SK-N-SH treated with all-trans-retinoic acid at 6 μM for 48 hours (cell line): Measurements from ENCODE around the gene SEMA3F.
"Not testable (repeated sequence)": the region's sequence is repeated elsewhere in the genome, so short reads cannot be mapped to it uniquely, and the experiment has no call there.

Source experiments
- ATAC-seq: fragments of 200-7000 bp; cut with Tn5 transposase; 3 replicates; pipeline ENCODE4 v1.9.1; 2020; ENCODE audit warnings: mild to moderate bottlenecking, moderate library complexity
- ARNTL ChIP-seq: fragments of 450-650 bp; formaldehyde crosslinking; IDR thresholded peaks from 2 replicates; pipeline ENCODE4 v1.5.0; 2020; ENCODE audit warnings: low read depth, mild to moderate bottlenecking, moderate library complexity, borderline replicate concordance
- BACH2 ChIP-seq: fragments of 250-450 bp; sonication (Bioruptor Pico); IDR thresholded peaks from 2 replicates; pipeline ENCODE4 v1.9.0; 2021; ENCODE audit warnings: mild to moderate bottlenecking, borderline replicate concordance
- GLIS3 ChIP-seq: fragments of 250-450 bp; sonication (Bioruptor Pico); IDR thresholded peaks from 2 replicates; pipeline ENCODE4 v1.5.0; 2020; ENCODE audit warnings: mild to moderate bottlenecking, moderate library complexity
- PATZ1 ChIP-seq: fragments of 250-450 bp; sonication (Bioruptor Pico); IDR thresholded peaks from 2 replicates; pipeline ENCODE4 v1.8.0; 2020; ENCODE audit warnings: mild to moderate bottlenecking, moderate library complexity, borderline replicate concordance
- RARB ChIP-seq: fragments of 250-450 bp; sonication (Bioruptor Pico); IDR thresholded peaks from 2 replicates; pipeline ENCODE4 v1.8.0; 2021; ENCODE audit warnings: mild to moderate bottlenecking, moderate library complexity
- SNAI2 ChIP-seq: fragments of 250-450 bp; sonication (Bioruptor Pico); IDR thresholded peaks from 2 replicates; pipeline ENCODE4 v1.5.0; 2020; ENCODE audit warnings: mild to moderate bottlenecking, moderate library complexity
- ZNF8 ChIP-seq: fragments of 450-650 bp; formaldehyde crosslinking; IDR thresholded peaks from 2 replicates; pipeline ENCODE4 v1.5.0; 2020; ENCODE audit warnings: mild to moderate bottlenecking, moderate library complexity
- TF ChIP-seq, protein P1 (sequence below): fragments of 250-450 bp; sonication (Bioruptor Pico); IDR thresholded peaks from 2 replicates; pipeline ENCODE4 v1.5.1; 2021; ENCODE audit warnings: mild to moderate bottlenecking, moderate library complexity
- TF ChIP-seq, protein P2 (sequence below): fragments of 250-450 bp; sonication (Bioruptor Pico); IDR thresholded peaks from 2 replicates; pipeline ENCODE4 v1.8.0; 2021; ENCODE audit warnings: low read depth, mild to moderate bottlenecking, moderate library complexity, borderline replicate concordance
- TF ChIP-seq, protein P3 (sequence below): fragments of 250-450 bp; sonication (Bioruptor Pico); IDR thresholded peaks from 2 replicates; pipeline ENCODE4 v1.5.0; 2020; ENCODE audit warnings: mild to moderate bottlenecking, moderate library complexity

SEMA3F gene

DNA sequence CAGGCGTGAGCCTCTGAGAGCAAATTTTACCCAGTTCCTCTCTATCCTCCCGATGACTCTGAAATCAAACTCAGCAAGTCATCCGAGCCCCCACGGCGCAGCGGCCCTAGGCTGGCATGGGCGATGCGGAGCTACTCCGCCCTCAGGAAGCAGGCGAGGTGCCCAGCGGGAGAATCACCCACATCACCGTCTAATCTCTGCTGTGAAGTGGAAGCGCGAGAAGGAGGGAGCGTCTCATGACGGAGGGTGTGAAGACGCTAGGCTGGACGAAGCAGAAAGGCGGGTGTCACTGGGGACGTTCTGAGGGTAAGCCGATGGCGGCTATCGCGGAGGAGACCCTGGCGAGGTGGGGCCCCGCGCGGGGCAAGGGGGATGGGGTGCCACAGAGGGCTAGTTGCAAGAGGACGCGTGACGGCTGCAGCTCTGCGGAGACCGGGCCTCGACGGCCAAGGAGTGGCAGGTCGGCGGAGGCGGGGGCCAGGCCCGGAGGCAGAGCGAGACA lies 71.8 kb downstream of the SEMA3F start:
- peak; percentile 60 for ATAC-seq
- TF ChIP-seq, protein P1, sequence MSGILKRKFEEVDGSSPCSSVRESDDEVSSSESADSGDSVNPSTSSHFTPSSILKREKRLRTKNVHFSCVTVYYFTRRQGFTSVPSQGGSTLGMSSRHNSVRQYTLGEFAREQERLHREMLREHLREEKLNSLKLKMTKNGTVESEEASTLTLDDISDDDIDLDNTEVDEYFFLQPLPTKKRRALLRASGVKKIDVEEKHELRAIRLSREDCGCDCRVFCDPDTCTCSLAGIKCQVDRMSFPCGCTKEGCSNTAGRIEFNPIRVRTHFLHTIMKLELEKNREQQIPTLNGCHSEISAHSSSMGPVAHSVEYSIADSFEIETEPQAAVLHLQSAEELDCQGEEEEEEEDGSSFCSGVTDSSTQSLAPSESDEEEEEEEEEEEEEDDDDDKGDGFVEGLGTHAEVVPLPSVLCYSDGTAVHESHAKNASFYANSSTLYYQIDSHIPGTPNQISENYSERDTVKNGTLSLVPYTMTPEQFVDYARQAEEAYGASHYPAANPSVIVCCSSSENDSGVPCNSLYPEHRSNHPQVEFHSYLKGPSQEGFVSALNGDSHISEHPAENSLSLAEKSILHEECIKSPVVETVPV: no peak
- TF ChIP-seq ZNF8 (CRISPR knock-in tag): no peak
- TF ChIP-seq, protein P2, sequence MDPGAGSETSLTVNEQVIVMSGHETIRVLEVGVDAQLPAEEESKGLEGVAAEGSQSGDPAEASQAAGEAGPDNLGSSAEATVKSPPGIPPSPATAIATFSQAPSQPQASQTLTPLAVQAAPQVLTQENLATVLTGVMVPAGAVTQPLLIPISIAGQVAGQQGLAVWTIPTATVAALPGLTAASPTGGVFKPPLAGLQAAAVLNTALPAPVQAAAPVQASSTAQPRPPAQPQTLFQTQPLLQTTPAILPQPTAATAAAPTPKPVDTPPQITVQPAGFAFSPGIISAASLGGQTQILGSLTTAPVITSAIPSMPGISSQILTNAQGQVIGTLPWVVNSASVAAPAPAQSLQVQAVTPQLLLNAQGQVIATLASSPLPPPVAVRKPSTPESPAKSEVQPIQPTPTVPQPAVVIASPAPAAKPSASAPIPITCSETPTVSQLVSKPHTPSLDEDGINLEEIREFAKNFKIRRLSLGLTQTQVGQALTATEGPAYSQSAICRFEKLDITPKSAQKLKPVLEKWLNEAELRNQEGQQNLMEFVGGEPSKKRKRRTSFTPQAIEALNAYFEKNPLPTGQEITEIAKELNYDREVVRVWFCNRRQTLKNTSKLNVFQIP: no peak
- no peak for TF ChIP-seq SNAI2
- TF ChIP-seq PATZ1 (CRISPR knock-in tag): no peak

- ATAC-seq: peak; percentile 86
Observed at GRCh38 chr3:50227390-50228183, 72.5 kb downstream of the SEMA3F start.

DNA sequence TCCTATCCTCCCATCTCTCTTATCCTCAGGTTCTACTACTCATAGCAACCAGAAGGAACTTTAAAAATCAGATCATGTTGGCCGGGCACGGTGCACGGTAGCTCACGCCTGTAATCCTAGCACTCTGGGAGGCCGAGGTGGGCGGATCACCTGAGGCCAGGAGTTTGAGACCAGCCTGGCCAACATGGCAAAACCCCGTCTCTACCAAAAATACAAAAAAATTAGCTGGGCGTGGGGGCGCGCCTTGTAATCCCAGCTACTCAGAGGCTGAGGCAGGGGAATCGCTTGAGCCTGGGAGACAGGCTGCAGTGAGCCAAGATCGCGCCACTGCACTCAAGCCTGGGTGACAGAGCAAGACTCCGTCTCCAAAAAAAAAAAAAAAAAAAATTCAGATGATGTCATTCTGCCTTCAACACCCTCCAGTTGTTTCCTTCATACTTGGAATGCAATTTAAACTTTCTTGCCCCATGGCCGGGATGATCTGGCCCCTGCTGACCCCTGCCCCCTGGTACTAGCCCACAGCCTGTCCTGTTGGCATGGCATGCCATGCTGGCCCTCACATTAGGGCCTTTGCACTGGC lies 73.2 kb downstream of the SEMA3F start:
- not testable (repeated sequence) for ATAC-seq

More at GRCh38 chr3:50227390-50228183, 72.5 kb downstream of the SEMA3F start:
- TF ChIP-seq, protein P3, sequence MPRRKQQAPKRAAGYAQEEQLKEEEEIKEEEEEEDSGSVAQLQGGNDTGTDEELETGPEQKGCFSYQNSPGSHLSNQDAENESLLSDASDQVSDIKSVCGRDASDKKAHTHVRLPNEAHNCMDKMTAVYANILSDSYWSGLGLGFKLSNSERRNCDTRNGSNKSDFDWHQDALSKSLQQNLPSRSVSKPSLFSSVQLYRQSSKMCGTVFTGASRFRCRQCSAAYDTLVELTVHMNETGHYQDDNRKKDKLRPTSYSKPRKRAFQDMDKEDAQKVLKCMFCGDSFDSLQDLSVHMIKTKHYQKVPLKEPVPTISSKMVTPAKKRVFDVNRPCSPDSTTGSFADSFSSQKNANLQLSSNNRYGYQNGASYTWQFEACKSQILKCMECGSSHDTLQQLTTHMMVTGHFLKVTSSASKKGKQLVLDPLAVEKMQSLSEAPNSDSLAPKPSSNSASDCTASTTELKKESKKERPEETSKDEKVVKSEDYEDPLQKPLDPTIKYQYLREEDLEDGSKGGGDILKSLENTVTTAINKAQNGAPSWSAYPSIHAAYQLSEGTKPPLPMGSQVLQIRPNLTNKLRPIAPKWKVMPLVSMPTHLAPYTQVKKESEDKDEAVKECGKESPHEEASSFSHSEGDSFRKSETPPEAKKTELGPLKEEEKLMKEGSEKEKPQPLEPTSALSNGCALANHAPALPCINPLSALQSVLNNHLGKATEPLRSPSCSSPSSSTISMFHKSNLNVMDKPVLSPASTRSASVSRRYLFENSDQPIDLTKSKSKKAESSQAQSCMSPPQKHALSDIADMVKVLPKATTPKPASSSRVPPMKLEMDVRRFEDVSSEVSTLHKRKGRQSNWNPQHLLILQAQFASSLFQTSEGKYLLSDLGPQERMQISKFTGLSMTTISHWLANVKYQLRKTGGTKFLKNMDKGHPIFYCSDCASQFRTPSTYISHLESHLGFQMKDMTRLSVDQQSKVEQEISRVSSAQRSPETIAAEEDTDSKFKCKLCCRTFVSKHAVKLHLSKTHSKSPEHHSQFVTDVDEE: 0 out of 2 replicates have a peak, but pooled peaks have one; percentile 32
- TF ChIP-seq, protein P1: no peak

DNA sequence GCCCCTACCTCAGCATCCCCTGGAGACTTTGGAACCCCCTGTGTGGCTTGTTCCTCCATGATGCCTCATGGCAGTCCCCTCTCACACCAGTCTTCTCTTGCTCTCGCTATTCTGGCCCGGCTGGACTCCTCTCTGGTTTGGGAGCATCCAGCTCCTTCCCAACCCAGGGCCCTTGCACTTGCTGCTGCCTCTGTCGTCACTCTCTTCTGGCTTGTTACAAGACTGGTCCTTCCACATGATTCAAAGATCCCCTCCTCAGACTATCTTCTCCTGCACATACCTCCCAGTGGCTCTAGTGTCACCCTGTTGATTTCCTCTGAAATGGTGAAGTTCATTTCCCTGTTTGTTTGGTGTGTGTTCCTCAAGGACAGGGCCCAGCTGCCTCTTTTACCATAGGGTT lies 74.4 kb downstream of the SEMA3F start:
- TF ChIP-seq RARB (CRISPR knock-in tag): no peak
- no peak for TF ChIP-seq GLIS3
- TF ChIP-seq, protein P3: no peak
- TF ChIP-seq ARNTL (CRISPR knock-in tag): no peak
- no peak for TF ChIP-seq BACH2 (CRISPR knock-in tag)
- ATAC-seq: no peak
